GM12878 (cell line): ENCODE data around the gene STARD13. TPM values are rescaled to one million over a fixed set of nuclear protein-coding genes. Genes with fewer than 3 reads are reported as not detected.

Experiments used
- BRCA1 ChIP-seq: IDR thresholded peaks from 2 replicates; pipeline ENCODE4 v1.6.1; 2011; ENCODE audit warnings: low read depth, low read length, improper control_type of control experiment
- CREB1 ChIP-seq: IDR thresholded peaks from 2 replicates; pipeline ENCODE4 v1.6.1; 2012; ENCODE audit warnings: low read depth, mild to moderate bottlenecking, inconsistent platforms
- ETV6 ChIP-seq, 2 experiments: fragments of 450-650 bp in 1 of 2; IDR thresholded peaks in 1 of 2; conservative IDR thresholded peaks in 1 of 2; 2 replicates each; pipeline ENCODE4 v1.6.1; 2014; ENCODE audit warnings: antibody characterized with exemption in 1 of 2, borderline replicate concordance in 1 of 2, low read depth in 1 of 2, mild to moderate bottlenecking in 1 of 2, moderate library complexity in 1 of 2
- FOXK2 ChIP-seq: fragments of 450-650 bp; IDR thresholded peaks from 2 replicates; pipeline ENCODE4 v1.6.1; 2017; ENCODE audit warnings: mild to moderate bottlenecking, moderate library complexity
- KLF5 ChIP-seq: fragments of 450-650 bp; IDR thresholded peaks from 2 replicates; pipeline ENCODE4 v1.6.1; 2014; ENCODE audit warnings: mild to moderate bottlenecking; ENCODE audit not compliant: partially characterized antibody
- NFYB ChIP-seq: IDR thresholded peaks from 2 replicates; pipeline ENCODE4 v1.6.1; 2011; ENCODE audit warnings: low read depth, mild to moderate bottlenecking, low read length, improper control_type of control experiment, moderate library complexity; ENCODE audit not compliant: insufficient read depth
- POLR2A ChIP-seq: IDR thresholded peaks from 2 replicates; pipeline ENCODE4 v1.6.1; 2011; ENCODE audit warnings: low read depth, mild to moderate bottlenecking, low read length
- RAD51 ChIP-seq: fragments of 450-650 bp; IDR thresholded peaks from 2 replicates; pipeline ENCODE4 v1.6.1; 2016; ENCODE audit warnings: moderate library complexity, mild to moderate bottlenecking, inconsistent platforms
- RFX5 ChIP-seq: IDR thresholded peaks from 2 replicates; pipeline ENCODE4 v1.6.1; 2011; ENCODE audit warnings: low read depth, low read length, improper control_type of control experiment
- SREBF1 ChIP-seq: IDR thresholded peaks from 2 replicates; pipeline ENCODE4 v1.6.1; 2012; ENCODE audit warnings: mild to moderate bottlenecking, low read length
- SUZ12 ChIP-seq: fragments of 200-600 bp; sonication (generic); IDR thresholded peaks from one replicate; pipeline ENCODE4 v1.6.1; 2018; ENCODE audit warnings: antibody characterized with exemption, mild to moderate bottlenecking; ENCODE audit not compliant: unreplicated experiment
- TAF1 ChIP-seq: IDR thresholded peaks from 2 replicates; pipeline ENCODE4 v1.6.1; 2011; ENCODE audit warnings: mild to moderate bottlenecking, low read depth, low read length, borderline replicate concordance
- ZBTB40 ChIP-seq: fragments of 450-650 bp; IDR thresholded peaks from 2 replicates; pipeline ENCODE4 v1.6.1; 2016; ENCODE audit warnings: mild to moderate bottlenecking, moderate library complexity, borderline replicate concordance
- ZNF24 ChIP-seq: fragments of 450-650 bp; IDR thresholded peaks from 2 replicates; pipeline ENCODE4 v1.6.1; 2017; ENCODE audit warnings: antibody characterized with exemption, mild to moderate bottlenecking
- ZNF384 ChIP-seq: IDR thresholded peaks from 2 replicates; pipeline ENCODE4 v1.6.1; 2012; ENCODE audit warnings: low read depth, mild to moderate bottlenecking, low read length, improper control_type of control experiment, borderline replicate concordance
- polyA plus RNA-seq, 11 experiments: library from polyadenylated mRNA; depleted of rRNA in 4 of 11; unstranded in 6 of 11; stranded (reverse) in 5 of 11; fragments of >200 nt; fragmentation: Nextera tagmentation in 4 of 11; fragmentation: Illumina TruSeq in 1 of 11; extraction: Ambion mirVana in 4 of 11; extraction: Trizol in 1 of 11; gene quantifications; 1 replicate in 1 of 11; 2 replicates in 10 of 11; pipeline versions ENCODE4 v1.2.1 to v1.2.3, GENCODE V29; 2011 to 2016; ENCODE audit warnings: inconsistent platforms in 2 of 11, missing spikeins in 2 of 11, low read depth in 1 of 11
- total RNA-seq, 4 experiments: library from RNA; depleted of rRNA in 3 of 4; stranded (reverse); fragments of >200 nt in 3 of 4; fragmentation: Illumina TruSeq in 1 of 4; extraction: Trizol in 1 of 4; gene quantifications; 2 replicates each; pipeline versions ENCODE4 v1.2.1 to v1.2.3, GENCODE V29; 2013 to 2021
- TF ChIP-seq, protein P1 (sequence below): fragments of 150-350 bp; IDR thresholded peaks from 2 replicates; pipeline ENCODE4 v1.6.1; 2014; ENCODE audit warnings: mild to moderate bottlenecking, low read depth, low read length
- TF ChIP-seq, protein P2 (sequence below), 3 experiments: IDR thresholded peaks in 2 of 3; conservative IDR thresholded peaks in 1 of 3; 2 replicates each; pipeline ENCODE4 v1.5.1; 2011; ENCODE audit warnings: low read depth in 3 of 3, low read length in 3 of 3, mild to moderate bottlenecking in 3 of 3, control low read depth in 2 of 3, moderate library complexity in 2 of 3, inconsistent platforms in 1 of 3, mixed read lengths in 1 of 3; ENCODE audit not compliant: control insufficient read depth in 2 of 3, insufficient read depth in 1 of 3; ENCODE audit errors: extremely low read depth in 1 of 3
- TF ChIP-seq, protein P3 (sequence below): IDR thresholded peaks from 2 replicates; pipeline ENCODE4 v1.6.1; 2011; ENCODE audit warnings: low read depth, mild to moderate bottlenecking, low read length, moderate library complexity, borderline replicate concordance; ENCODE audit errors: extremely low read depth

The STARD13 gene
- total and polyA plus RNA-seq, 10 of the 15 experiments (the other 5 are each of a cell fraction or from before 2014, with no cell fraction given): 4.0 to 41.6 (median 10.1) TPM

DNA sequence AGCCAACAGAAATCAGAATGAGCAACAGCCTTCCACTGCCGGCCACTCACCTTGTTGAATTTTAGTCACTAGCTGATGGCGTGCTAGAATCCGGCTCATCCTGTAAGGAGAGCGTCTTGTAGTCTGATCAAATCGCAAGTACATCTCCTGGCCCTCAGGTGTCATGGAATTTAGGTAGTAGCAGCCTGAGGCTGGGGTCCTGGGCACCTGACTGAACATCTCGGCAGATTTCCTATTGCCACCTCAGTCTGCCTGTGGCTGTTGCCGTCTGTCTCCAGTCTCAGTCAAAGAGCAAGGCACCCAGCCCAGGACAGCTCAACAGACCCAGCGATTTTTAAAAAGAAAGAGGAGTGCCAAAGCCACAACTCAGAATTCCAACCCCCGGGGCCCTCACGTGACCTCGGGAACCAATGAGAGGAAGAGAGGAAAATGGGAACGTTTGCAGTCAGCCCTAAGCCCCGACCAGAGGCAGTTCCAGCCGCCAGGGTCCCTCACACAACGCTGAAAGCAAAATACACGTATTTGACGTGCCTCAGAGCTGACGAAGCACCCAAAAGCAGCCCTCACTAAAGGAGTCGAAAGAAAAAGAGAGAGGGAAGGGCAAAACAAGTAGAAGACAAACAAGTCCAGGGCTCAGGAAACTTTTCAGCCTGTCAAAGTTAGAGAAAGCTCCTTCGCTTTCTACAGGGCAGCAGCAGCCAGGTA is at the start of gene STARD13 (continued):
- TF ChIP-seq ETV6 (conservative IDR thresholded peaks at IDR 0.05 in 1 of 2, IDR thresholded peaks at IDR 0.05 in 1 of 2; ENCODE audit: borderline replicate concordance in 1 of 2, low read depth in 1 of 2) (no peak), FOXK2 (no peak), NFYB (peak; percentile 69), SUZ12 (no peak), ZNF384 (no peak), TAF1 (peak; percentile 65; the same call in 1 of the 2 replicates), KLF5 (no peak), CREB1 (0 out of 2 replicates have a peak, but pooled peaks have one; percentile 26), ZNF24 (no peak), BRCA1 (no peak), POLR2A (peak; percentile 55; the same call in 1 of the 2 replicates), RAD51 (peak; percentile 83), RFX5 (no peak), SREBF1 (no peak), ZBTB40 (no peak)
- TF ChIP-seq, protein P1, sequence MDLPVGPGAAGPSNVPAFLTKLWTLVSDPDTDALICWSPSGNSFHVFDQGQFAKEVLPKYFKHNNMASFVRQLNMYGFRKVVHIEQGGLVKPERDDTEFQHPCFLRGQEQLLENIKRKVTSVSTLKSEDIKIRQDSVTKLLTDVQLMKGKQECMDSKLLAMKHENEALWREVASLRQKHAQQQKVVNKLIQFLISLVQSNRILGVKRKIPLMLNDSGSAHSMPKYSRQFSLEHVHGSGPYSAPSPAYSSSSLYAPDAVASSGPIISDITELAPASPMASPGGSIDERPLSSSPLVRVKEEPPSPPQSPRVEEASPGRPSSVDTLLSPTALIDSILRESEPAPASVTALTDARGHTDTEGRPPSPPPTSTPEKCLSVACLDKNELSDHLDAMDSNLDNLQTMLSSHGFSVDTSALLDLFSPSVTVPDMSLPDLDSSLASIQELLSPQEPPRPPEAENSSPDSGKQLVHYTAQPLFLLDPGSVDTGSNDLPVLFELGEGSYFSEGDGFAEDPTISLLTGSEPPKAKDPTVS: no peak
- TF ChIP-seq, protein P2, sequence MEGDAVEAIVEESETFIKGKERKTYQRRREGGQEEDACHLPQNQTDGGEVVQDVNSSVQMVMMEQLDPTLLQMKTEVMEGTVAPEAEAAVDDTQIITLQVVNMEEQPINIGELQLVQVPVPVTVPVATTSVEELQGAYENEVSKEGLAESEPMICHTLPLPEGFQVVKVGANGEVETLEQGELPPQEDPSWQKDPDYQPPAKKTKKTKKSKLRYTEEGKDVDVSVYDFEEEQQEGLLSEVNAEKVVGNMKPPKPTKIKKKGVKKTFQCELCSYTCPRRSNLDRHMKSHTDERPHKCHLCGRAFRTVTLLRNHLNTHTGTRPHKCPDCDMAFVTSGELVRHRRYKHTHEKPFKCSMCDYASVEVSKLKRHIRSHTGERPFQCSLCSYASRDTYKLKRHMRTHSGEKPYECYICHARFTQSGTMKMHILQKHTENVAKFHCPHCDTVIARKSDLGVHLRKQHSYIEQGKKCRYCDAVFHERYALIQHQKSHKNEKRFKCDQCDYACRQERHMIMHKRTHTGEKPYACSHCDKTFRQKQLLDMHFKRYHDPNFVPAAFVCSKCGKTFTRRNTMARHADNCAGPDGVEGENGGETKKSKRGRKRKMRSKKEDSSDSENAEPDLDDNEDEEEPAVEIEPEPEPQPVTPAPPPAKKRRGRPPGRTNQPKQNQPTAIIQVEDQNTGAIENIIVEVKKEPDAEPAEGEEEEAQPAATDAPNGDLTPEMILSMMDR (IDR thresholded peaks at IDR 0.05 in 2 of 3, conservative IDR thresholded peaks at IDR 0.05 in 1 of 3; ENCODE audit: control insufficient read depth in 2 of 3, extremely low read depth in 1 of 3, insufficient read depth in 1 of 3, low read depth in 3 of 3, low read length in 3 of 3): 0 out of 6 replicates have a peak, but pooled peaks of 1 of the 3 experiments have one; percentile 8
- TF ChIP-seq, protein P3, sequence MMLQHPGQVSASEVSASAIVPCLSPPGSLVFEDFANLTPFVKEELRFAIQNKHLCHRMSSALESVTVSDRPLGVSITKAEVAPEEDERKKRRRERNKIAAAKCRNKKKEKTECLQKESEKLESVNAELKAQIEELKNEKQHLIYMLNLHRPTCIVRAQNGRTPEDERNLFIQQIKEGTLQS: peak; percentile 84; the same call in 1 of the 2 replicates
